HEK293T (cell line): ENCODE measurements around the gene BORCS5.

ENCODE experiments used
- BHLHE40 ChIP-seq: fragments of 450-650 bp; IDR thresholded peaks from 2 replicates; pipeline ENCODE4 v1.6.1; 2016; ENCODE audit warnings: mild to moderate bottlenecking, moderate library complexity, borderline replicate concordance
- ELF4 ChIP-seq: fragments of 450-650 bp; IDR thresholded peaks from 2 replicates; pipeline ENCODE4 v1.6.1; 2017; ENCODE audit warnings: antibody characterized with exemption
- FOXK2 ChIP-seq: fragments of 450-650 bp; IDR thresholded peaks from 2 replicates; pipeline ENCODE4 v1.6.1; 2016; ENCODE audit warnings: mild to moderate bottlenecking
- FOXM1 ChIP-seq: fragments of 450-650 bp; IDR thresholded peaks from 2 replicates; pipeline ENCODE4 v1.6.1; 2017; ENCODE audit warnings: mild to moderate bottlenecking, borderline replicate concordance
- L3MBTL2 ChIP-seq: fragments of 450-650 bp; conservative IDR thresholded peaks from 2 replicates; pipeline ENCODE4 v1.6.1; 2016; ENCODE audit warnings: mild to moderate bottlenecking
- PKNOX1 ChIP-seq: fragments of 450-650 bp; IDR thresholded peaks from 2 replicates; pipeline ENCODE4 v1.6.1; 2016
- SP1 ChIP-seq: fragments of 450-650 bp; IDR thresholded peaks from 2 replicates; pipeline ENCODE4 v1.6.1; 2017
- SUZ12 ChIP-seq: fragments of 450-650 bp; IDR thresholded peaks from 2 replicates; pipeline ENCODE4 v1.6.1; 2016; ENCODE audit warnings: mild to moderate bottlenecking
- TARDBP ChIP-seq: fragments of 450-650 bp; IDR thresholded peaks from 2 replicates; pipeline ENCODE4 v1.6.1; 2016

DNA sequence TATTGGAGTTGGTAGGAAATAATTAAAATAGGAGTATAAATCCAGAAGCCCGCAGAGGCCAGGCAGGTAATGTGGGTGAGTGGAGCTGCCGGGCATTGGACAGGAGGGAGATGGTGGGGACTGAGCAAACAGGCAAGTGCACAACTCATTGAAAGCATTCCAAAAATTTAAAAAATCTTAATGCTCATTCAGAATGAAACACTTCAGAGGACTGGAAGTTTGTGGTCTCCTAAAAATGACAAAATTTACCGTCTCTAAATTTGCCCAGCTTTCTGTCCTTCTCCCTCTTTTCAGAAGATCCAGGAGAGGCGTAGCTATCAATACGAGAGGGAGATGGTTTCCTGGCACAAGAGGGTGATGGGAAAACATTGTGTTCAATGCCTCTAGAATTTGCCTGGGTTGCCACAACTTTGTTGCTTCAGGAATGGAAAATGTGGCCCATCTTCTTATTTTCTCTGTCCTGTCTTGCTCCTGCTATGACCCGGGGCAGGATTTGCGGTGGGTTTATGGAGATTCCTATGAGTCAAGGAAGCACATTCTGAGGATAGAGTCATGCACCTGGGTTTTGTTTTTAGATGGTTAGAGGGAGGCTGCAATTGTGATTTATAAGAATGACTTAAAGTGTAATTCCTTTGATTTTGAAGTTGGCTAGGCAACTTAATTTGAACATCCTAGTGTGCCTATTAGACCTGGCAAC, 72.2 kb downstream of the BORCS5 start:
- TF ChIP-seq ELF4 (no peak), PKNOX1 (no peak), TARDBP (no peak), SP1 (no peak), SUZ12 (no peak), BHLHE40 (no peak), FOXM1 (no peak), FOXK2 (no peak), L3MBTL2 (no peak)
